ENCODE data around the gene RGL3.
"Not testable (repeated sequence)": the region's sequence is repeated elsewhere in the genome, so short reads cannot be mapped to it uniquely, and the experiment has no call there.

RGL3 gene

GRCh38 chr19:11418549-11419506, at the start of gene RGL3:
RGL3 (minus strand) TSS chr19:11419314; CDS start chr19:11419278, 36 bp downstream.
- no peak for DNase-seq (ENCODE audit: low read depth in 2 of 2)

GRCh38 chr19:11468266-11468845, 49.2 kb upstream of the RGL3 start:
- DNase-seq (ENCODE audit: low read depth in 2 of 2), result not testable (repeated sequence)

- no peak for DNase-seq (ENCODE audit: low read depth in 2 of 2)
Observed at GRCh38 chr19:11465600-11465999, 46.5 kb upstream of the RGL3 start.

GRCh38 chr19:11464333-11465265, 45.5 kb upstream of the RGL3 start:
- DNase-seq (ENCODE audit: low read depth in 2 of 2), result no peak

- DNase-seq (ENCODE audit: low read depth in 2 of 2), result no peak
Observed at GRCh38 chr19:11463391-11463790, 44.3 kb upstream of the RGL3 start.

- no peak for DNase-seq (ENCODE audit: low read depth in 2 of 2)
Observed at GRCh38 chr19:11461453-11461852, 42.3 kb upstream of the RGL3 start.

- no peak for DNase-seq (ENCODE audit: low read depth in 2 of 2)
Observed at GRCh38 chr19:11460207-11460606, 41.1 kb upstream of the RGL3 start.

GRCh38 chr19:11458912-11459311, 39.8 kb upstream of the RGL3 start:
- DNase-seq (ENCODE audit: low read depth in 2 of 2), result not testable (repeated sequence)

GRCh38 chr19:11458236-11458900, 39.3 kb upstream of the RGL3 start:
- no peak for DNase-seq (ENCODE audit: low read depth in 2 of 2)

GRCh38 chr19:11457831-11458230, 38.7 kb upstream of the RGL3 start:
- no peak for DNase-seq (ENCODE audit: low read depth in 2 of 2)

GRCh38 chr19:11457115-11457514, 38.0 kb upstream of the RGL3 start:
- no peak for DNase-seq (ENCODE audit: low read depth in 2 of 2)

GRCh38 chr19:11456659-11457058, 37.5 kb upstream of the RGL3 start:
- DNase-seq (ENCODE audit: low read depth in 2 of 2), result no peak

- DNase-seq (ENCODE audit: low read depth in 2 of 2), result not testable (repeated sequence)
Observed at GRCh38 chr19:11455233-11455554, 36.1 kb upstream of the RGL3 start.

- no peak for DNase-seq (ENCODE audit: low read depth in 2 of 2)
Observed at GRCh38 chr19:11453468-11454341, 34.6 kb upstream of the RGL3 start.

- DNase-seq (ENCODE audit: low read depth in 2 of 2), result no peak
Observed at GRCh38 chr19:11452620-11453310, 33.7 kb upstream of the RGL3 start.

- DNase-seq (ENCODE audit: low read depth in 2 of 2), result no peak
Observed at GRCh38 chr19:11451871-11452619, 32.9 kb upstream of the RGL3 start.

GRCh38 chr19:11451327-11451870, 32.3 kb upstream of the RGL3 start:
- no peak for DNase-seq (ENCODE audit: low read depth in 2 of 2)

GRCh38 chr19:11450570-11451326, 31.6 kb upstream of the RGL3 start:
- no peak for DNase-seq (ENCODE audit: low read depth in 2 of 2)
